Vagina (tissue), 2 donors: ENCODE measurements around the gene PPP2R2D.

Experiments
- POLR2A ChIP-seq, 2 donors: fragments of 450-650 bp; IDR thresholded peaks; one replicate each; pipeline ENCODE4 v1.6.1; 2017; ENCODE audit warnings: antibody characterized with exemption in 2 of 2, mild to moderate bottlenecking in 2 of 2, moderate library complexity in 2 of 2
- POLR2AphosphoS5 ChIP-seq, 2 donors: sonication (generic); formaldehyde crosslinking; IDR thresholded peaks; one replicate each; pipeline ENCODE4 v1.9.0; 2017; ENCODE audit warnings: antibody characterized with exemption in 2 of 2, mild to moderate bottlenecking in 2 of 2, low read depth in 1 of 2; ENCODE audit not compliant: insufficient read depth in 1 of 2
- TF ChIP-seq, protein P1 (sequence below), 3 experiments: fragments of 450-650 bp in 2 of 3; fragments of 200-600 bp in 1 of 3; sonication (generic) in 1 of 3; IDR thresholded peaks; one replicate each; pipeline ENCODE4 v1.5.1; 2017 to 2019; ENCODE audit warnings: antibody characterized with exemption in 3 of 3, mild to moderate bottlenecking in 2 of 3, moderate library complexity in 2 of 3

- no peak for TF ChIP-seq POLR2AphosphoS5 (IDR thresholded peaks at IDR 0.05; ENCODE audit: insufficient read depth in 1 of 2, low read depth in 1 of 2)
- TF ChIP-seq, protein P1, sequence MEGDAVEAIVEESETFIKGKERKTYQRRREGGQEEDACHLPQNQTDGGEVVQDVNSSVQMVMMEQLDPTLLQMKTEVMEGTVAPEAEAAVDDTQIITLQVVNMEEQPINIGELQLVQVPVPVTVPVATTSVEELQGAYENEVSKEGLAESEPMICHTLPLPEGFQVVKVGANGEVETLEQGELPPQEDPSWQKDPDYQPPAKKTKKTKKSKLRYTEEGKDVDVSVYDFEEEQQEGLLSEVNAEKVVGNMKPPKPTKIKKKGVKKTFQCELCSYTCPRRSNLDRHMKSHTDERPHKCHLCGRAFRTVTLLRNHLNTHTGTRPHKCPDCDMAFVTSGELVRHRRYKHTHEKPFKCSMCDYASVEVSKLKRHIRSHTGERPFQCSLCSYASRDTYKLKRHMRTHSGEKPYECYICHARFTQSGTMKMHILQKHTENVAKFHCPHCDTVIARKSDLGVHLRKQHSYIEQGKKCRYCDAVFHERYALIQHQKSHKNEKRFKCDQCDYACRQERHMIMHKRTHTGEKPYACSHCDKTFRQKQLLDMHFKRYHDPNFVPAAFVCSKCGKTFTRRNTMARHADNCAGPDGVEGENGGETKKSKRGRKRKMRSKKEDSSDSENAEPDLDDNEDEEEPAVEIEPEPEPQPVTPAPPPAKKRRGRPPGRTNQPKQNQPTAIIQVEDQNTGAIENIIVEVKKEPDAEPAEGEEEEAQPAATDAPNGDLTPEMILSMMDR (IDR thresholded peaks at IDR 0.05) = no peak
- no peak for TF ChIP-seq POLR2A (IDR thresholded peaks at IDR 0.05)
These were observed 97.4 kb downstream of the PPP2R2D start for GRCh38 chr10:131998050-131998844.
